ENCODE data around the gene TAS2R60.
"Not testable (repeated sequence)": the region's sequence is repeated elsewhere in the genome, so short reads cannot be mapped to it uniquely, and the experiment has no call there.

Gene TAS2R60

DNA sequence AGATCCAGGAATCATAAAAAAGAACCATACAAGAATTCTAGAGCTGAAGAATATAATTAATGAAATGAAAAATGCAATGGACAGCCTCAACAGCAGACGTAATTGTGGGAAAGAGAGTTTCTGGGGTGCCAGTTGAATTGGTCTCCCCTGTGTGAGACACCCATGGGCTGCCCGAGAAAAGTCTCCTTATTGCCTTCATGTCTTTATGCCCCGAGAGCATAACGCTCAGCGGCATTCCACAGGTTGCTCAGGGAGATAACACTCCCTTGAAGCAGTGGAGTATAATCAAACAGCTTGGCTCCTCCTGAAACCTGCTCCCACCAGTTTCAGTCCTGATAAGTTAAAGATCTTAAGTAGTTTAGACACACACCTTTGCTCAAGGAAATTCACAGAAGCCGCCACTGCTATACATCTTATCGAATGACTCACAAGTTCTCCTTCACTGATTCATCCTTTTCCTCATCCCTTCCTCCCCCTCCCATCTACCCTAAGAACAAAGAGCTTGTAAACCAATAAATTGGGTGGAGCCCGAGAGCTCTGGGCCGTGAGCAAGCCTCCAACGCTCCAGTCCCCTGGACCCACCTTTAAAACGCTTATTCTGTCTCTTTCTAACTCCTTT lies 28.9 kb downstream of the TAS2R60 start:
- DNase-seq (ENCODE audit: low read depth, low spot score): not testable (repeated sequence)

DNA sequence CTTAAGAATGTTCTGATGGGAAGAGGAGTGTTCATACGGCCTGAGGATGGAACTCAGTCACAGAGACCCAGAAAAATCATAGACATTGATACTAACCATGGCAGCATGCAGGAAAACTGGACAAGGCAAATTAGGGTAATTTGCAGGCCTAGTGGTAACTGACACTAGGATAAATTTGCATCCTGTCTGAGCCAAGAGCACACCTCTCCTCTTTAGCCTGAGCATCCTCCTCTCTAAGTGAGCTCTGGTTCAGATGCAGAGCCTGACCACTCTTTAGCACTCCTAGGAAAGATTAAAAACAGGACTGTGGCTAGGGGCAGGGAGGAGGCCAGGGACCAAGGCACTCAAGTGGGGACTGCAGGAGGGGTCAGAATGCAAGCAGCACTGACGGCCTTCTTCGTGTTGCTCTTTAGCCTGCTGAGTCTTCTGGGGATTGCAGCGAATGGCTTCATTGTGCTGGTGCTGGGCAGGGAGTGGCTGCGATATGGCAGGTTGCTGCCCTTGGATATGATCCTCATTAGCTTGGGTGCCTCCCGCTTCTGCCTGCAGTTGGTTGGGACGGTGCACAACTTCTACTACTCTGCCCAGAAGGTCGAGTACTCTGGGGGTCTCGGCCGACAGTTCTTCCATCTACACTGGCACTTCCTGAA lies 34.4 kb downstream of the TAS2R60 start, which contains the start of gene TAS2R41:
Gene TAS2R41 (plus strand): TSS at position 373 of the 650 bp plus-strand sequence. CDS start 0 bp downstream, at position 373.
- no peak for DNase-seq (ENCODE audit: low read depth, low spot score)

DNA sequence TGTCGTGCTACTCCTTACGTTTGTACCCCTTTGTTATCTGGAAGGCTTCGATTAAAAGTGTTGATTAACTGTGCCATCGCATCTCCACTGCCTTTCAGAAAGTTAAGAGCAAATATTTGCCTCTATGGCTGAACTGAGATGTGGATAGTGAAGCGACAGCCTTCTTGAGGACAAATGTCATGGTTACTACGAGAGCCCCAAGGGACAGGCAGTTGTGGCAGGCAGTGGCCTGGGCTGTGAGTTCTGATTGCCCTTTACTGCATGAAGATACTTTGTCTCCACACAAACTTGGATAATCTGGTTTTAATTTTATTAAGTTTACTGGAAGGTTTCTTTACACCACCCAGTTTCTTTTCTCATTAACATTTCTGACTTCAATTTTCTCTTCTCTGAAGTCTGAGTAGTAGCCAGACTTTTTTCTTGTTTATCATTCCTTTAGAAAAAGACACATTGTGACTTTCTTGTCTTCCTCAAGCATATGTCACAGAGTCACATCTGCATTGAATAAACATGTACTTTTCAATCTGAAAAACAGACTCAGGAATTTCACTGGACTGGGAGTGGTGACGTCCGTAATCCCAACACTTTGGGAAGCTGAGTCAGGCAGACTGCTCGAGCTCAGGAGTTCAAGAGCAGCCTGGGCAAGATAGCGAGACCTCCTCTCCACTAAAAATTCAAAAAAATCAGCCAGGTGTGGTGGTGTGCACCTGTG lies 36.0 kb downstream of the TAS2R60 start:
- DNase-seq (ENCODE audit: low read depth, low spot score): no peak

DNA sequence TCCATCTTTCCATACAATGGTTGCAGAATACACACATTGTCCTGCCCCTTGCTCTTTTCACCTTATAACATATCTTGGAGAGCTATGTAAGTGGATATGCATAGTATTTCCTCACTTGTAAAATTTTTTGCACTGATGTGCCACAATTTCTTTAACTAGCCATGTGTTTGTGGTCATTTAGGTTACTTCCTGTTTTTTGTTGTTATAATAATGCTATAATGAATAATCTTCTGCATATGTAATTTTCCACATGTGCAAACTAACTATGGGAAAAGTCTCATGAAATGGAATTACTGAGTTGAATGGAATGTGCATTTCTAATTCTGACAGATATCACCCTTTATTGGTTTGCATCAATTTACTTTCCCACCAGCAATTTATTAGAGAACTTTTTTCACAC lies 37.2 kb downstream of the TAS2R60 start:
- no peak for DNase-seq (ENCODE audit: low read depth, low spot score)

DNA sequence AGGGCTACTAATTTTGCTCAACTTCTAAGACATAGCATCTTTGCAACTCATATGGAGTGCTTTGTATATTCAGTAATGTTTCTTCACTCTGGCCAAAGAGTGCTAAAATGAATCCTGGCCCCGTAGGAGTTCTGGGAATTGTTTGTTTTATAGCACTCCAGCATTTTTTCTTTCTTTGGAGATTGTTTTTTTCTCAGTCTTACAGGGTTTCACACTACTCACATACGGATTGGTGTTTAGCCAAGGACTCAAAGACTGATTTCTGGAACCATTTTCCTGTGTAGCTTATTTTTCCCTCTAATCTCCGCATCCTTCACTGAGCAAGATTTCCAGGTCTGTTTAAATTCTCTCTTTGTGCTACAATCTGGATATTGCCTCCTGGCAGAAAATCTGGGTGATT lies 40.9 kb downstream of the TAS2R60 start:
- no peak for DNase-seq (ENCODE audit: low read depth, low spot score)

DNA sequence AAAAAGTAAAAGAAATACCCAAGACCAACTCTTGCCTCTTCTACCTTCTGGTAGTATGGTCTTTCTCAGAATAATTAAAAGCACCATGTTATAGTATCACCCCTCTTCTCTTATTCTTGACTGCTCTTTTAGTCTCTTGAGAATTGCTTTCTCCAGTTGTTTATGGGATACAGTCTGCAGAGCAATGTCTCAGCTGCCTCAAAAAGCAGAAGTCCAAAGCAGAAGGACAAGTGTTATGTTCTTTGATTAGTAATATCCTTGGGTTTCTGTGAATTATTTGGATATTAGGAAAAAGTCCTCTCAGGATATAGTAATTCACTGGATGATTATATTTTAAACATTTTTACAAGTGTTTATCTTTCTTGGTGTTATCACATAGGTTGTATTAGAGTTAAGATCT lies 41.8 kb downstream of the TAS2R60 start:
- no peak for DNase-seq (ENCODE audit: low read depth, low spot score)

DNA sequence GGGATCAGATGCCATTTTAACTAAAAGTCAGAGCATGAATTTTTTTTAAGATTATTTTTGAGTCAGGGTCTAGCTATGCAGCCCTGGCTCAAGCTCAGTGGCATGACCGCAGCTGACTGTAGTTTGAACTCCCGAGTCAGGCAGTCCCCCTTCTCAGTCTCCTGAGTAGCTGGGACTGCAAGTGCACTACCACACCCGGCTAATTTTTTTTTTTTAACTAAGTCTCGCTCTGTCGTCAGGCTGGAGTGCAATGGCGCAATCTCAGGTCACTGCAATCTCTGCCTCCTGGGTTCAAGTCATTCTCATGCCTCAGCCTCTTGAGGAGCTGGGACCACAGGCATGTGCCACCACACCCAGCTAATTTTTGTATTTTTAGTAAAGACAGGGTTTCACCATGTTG lies 42.2 kb downstream of the TAS2R60 start:
- no peak for DNase-seq (ENCODE audit: low read depth, low spot score)

DNA sequence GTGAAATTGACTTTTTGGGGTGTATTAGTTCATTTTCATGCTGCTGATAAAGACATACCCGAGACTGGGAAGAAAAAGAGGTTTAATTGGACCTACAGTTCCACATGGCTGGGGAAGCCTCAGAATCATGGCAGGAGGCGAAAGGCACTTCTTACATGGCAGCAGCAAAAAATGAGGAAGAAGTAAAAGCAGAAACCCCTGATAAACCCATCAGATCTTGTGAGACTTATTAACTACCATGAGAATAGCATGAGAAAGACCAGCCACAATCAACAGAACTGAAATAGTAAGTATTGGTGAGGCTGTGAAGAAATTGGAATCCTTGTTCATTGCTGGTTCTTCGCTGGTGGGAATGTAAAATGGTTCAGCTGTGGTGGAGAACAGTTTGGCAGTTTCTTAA lies 43.0 kb downstream of the TAS2R60 start:
- not testable (repeated sequence) for DNase-seq (ENCODE audit: low read depth, low spot score)

DNA sequence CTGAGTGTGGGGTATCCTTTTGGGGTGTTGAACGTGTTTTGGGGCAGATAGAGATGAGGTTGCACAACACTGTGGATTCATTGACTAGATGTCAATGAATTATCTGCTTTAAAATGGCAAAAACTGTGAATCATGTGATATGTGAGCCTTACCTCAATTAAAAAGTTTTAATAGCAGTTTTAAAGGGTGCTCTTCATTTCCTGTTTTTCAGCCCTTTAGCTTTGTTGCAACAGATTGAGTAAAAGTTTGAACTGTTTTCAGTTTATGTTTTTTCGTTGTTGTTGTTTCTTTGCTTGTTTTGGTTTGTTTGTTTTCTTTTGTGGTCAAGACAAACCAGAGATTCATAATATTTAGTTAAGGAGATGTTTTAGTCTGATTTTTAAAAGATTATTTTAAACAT lies 43.8 kb downstream of the TAS2R60 start:
- no peak for DNase-seq (ENCODE audit: low read depth, low spot score)

DNA sequence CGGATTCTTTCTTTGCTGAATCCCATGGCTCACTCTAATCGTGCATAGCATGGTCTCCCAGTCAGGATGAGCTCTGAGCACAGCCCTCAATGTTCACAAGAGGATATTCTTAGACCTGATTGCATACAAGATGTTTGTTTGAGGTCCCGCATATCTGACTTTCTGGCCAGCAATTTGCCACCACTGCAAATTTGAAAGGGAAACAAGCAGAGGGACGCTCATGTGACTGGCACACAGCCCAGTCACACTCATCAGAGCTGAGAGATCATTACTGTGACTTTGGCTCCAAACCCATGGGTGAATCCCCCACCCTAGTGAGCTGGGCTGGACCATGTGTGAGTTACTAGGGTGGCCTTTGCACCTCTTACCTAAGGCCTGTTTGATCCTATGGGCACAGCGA lies 44.3 kb downstream of the TAS2R60 start:
- DNase-seq (ENCODE audit: low read depth, low spot score): no peak

DNA sequence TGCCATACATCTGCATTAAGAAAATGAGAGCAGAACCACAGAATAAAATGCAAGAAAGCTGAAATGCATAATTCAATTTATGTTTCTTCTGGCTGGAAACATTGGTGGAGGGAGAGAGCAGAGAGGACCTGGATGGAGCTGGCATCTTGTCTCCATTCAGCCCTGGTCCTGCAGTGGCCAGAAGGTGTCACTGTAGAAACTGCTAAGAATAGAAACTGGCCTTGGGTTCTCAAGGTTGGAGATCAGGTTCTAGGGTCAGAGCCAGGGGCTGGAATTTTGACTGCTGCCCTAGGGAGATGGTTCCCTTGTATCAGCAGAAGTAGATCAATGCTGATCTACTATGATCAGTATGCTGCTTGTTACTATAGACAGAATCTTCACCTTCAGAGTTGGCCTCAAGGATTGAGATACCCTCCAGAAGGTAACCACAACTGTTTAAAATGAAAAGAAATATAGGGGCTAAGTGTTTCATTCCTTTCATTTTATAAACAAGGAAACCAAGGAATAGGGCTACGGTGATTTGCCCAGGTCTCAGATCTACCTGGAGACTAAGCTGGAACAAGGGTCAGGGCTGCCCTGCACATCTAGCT lies 47.6 kb downstream of the TAS2R60 start:
- DNase-seq (ENCODE audit: low read depth, low spot score): no peak

DNA sequence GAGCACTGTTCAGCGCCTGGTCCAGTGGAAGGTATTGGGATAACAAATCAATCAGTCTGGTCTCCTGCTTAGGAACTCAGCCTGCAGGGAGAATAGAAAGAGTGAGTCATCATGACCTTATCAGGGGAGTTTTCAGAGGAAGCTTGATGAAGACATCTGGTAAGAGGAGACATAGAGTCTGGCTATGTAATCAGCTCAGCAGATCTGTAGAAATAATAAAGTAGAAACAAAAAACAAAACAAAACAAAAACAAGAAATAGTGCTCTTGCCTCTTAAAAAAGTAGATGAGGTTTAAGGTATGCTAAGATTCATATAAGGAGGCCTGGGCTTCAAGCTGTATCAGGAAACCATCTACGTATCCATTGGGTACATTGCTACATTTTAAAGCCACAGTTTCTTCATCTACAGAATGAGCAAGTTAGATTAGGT lies 48.8 kb downstream of the TAS2R60 start:
- no peak for DNase-seq (ENCODE audit: low read depth, low spot score)

DNA sequence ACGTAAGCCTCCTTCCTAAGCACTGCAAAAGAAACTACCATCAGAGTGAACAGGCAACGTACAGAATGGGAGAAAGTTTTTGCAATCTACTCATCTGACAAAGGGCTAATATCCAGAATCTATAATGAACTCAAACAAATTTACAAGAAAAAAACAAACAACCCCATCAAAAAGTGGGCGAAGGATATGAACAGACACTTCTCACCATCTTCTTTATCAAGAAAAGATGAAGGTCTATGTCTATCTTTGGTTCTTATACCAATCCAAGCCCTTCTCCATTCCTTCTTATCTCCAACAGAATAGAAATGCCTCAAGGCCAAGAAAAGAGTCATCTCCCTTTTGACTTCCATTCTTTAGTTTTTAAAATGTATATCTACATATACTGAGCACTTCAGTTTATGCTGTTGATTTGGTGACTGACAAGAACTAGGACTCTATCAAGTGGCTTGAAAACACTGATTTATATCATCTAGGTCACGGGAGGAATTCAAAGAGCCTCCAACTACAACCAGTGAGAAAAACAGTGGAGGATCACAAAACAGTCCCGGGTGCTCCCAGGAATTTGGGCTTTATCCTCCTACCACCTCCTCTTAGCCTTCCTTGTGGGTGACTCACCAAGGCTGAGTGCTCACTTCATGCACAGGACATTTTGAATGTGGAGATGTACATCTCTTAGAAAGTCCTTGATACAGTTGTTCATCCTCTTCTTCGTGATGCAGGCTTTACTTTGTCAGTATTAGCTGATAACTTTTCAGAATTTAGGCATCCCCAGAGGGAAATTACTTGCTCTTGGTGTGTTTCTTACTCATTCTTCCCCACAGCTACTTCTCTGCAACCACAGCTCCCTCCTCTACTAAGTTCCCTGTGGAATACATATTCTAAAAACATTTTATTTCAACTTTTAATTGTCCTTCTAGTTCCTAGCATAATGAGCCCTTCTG lies 49.8 kb downstream of the TAS2R60 start:
- no peak for DNase-seq (ENCODE audit: low read depth, low spot score)

DNA sequence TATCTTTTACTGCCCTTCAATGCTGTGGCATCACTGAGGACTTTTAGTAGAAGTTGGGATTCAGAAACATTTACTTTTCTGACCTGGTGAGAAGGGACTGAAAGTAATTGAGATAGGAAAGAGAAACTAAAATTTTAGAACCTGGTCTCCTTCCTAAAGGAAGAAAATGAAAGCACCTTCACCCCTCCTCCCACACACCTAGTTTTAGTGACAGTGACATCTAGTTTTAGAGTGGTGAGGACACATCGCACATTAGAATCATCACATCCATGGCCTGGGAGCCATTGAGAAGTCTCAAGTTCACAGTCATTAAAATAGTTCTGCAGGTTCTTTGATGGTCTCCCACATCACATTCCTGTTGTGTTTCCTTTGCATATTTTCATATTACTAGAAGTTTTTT lies 50.5 kb downstream of the TAS2R60 start:
- no peak for DNase-seq (ENCODE audit: low read depth, low spot score)
